Activated naive CD8-positive, alpha-beta T cell treated with anti-CD3 and anti-CD28 coated beads, Interleukin-2, amount 10 ng/mL, durations not matched to agents 7 days and 5 days (primary cell): Measurements from ENCODE around the gene TNFSF15. TPM values are rescaled to one million over a fixed set of nuclear protein-coding genes. Genes with fewer than 3 reads are reported as not detected.

Experiments used
- ATAC-seq: fragments of 150-1000 bp; cut with Tn5 transposase; one replicate; pipeline ENCODE4 v1.10.0; 2021; ENCODE audit warnings: low read depth, moderate library complexity
- POLR2A ChIA-PET: fragments of 350-600 bp; sonication (Branson Sonifier 250); formaldehyde crosslinking; loops from one replicate; lab custom pipeline; 2021; ENCODE audit warnings: antibody characterized with exemption; lab: Charles Lee
- DNase-seq: peaks from one replicate; pipeline ENCODE4 v3.0.0; 2021
- H3K27ac Mint-ChIP-seq: one replicate; pipeline ENCODE4 v1.8.0; 2022; ENCODE audit warnings: mild to moderate bottlenecking, mixed read lengths
- H3K27me3 Mint-ChIP-seq: one replicate; pipeline ENCODE4 v1.8.0; 2022; ENCODE audit warnings: mild to moderate bottlenecking, moderate library complexity, mixed read lengths
- H3K36me3 Mint-ChIP-seq: one replicate; pipeline ENCODE4 v1.8.0; 2021; ENCODE audit warnings: mild to moderate bottlenecking, mixed read lengths
- H3K4me1 Mint-ChIP-seq: one replicate; pipeline ENCODE4 v1.8.0; 2021; ENCODE audit warnings: mixed read lengths
- H3K4me3 Mint-ChIP-seq: one replicate; pipeline ENCODE4 v1.8.0; 2022; ENCODE audit warnings: mild to moderate bottlenecking, moderate library complexity, mixed read lengths
- H3K9me3 Mint-ChIP-seq: one replicate; pipeline ENCODE4 v1.8.0; 2021; ENCODE audit warnings: mixed read lengths
- total RNA-seq, 2 experiments: library from RNA; stranded (reverse); gene quantifications; one replicate each; pipeline ENCODE4 v1.2.3, GENCODE V29; 2021

TNFSF15 gene
- total RNA-seq, 2 experiments from 2014 or later: 1.0 to 1.2 TPM

GRCh38 chr9:114775121-114775520 is 30.7 kb downstream of the TNFSF15 start:
- Mint-ChIP-seq H3K27ac (peak overlapping the region; percentile 44), H3K36me3 (peaks cover 15% of the 10 kb centered on the region), H3K27me3 (peaks cover 8% of the 10 kb centered on the region), H3K9me3 (peaks cover 12% of the 10 kb centered on the region), H3K4me3 (peak overlapping the region; percentile 47), H3K4me1 (peaks cover 34% of the 10 kb centered on the region)
- POLR2A ChIA-PET: interaction anchor here (1.4 kb wide), 1 partner anchor 132 kb away, joined by 3 read pairs; no protein-coding TSS in a partner anchor
- ATAC-seq: no peak
- DNase-seq: no peak

DNA sequence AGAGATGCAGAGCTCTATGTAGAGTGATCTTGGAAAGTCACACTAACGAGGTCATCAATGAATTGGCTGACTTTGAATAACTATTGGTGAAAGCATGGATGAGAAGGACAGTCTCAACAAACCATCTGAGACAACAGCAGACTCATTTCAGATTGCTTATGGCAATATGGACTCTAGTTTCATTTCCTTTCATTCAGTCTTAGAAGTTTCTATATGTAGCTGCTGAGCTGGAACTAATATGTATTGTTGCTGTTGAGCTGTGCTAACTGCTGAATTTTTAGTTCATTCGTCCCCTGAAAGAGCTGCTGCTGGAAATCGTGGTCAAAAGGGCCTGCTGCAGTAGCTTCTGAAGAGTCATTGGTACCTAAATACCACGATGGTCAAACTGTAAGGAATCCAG is 31.3 kb downstream of the TNFSF15 start:
- Mint-ChIP-seq H3K27ac (peak overlapping the region; percentile 75), H3K9me3 (peaks cover 11% of the 10 kb centered on the region), H3K27me3 (peaks cover 8% of the 10 kb centered on the region), H3K4me1 (peaks cover 35% of the 10 kb centered on the region), H3K4me3 (peak overlapping the region; percentile 31), H3K36me3 (peaks cover 15% of the 10 kb centered on the region)
- POLR2A ChIA-PET: interaction anchor here (1.4 kb wide), 1 partner anchor 132 kb away, joined by 3 read pairs; no protein-coding TSS in a partner anchor
- ATAC-seq: peak; percentile 39
- DNase-seq: no peak

- Mint-ChIP-seq H3K4me1 (peaks cover 29% of the 10 kb centered on the region), H3K27me3 (no peaks in the 10 kb centered on the region), H3K4me3 (no peak overlapping the region), H3K36me3 (peaks cover 9% of the 10 kb centered on the region), H3K27ac (no peak overlapping the region), H3K9me3 (peaks cover 5% of the 10 kb centered on the region)
- ATAC-seq (no peak), DNase-seq (no peak)
- POLR2A ChIA-PET: no interaction called here
These were observed 34.0 kb downstream of the TNFSF15 start for GRCh38 chr9:114771889-114772288.

DNA sequence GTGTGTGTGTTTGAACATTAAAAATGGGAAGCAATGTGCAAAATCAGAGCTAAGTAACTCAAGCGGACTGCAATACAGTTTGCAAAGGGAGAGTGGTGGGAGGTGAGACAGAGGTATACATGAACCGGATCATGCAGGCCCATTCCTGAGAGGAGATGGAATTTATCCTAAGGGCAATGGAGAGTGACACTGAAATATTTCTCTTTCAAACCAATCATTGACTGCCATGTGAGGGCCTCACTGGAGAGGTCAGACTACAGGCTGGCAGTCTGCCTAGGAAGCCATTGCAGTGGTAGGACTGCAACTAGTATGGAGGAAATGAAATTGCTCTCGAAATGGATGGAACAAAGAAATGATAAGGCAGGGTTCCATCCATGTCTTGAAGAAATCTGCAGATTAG is 34.8 kb downstream of the TNFSF15 start:
- Mint-ChIP-seq H3K27ac (no peak overlapping the region), H3K36me3 (peaks cover 8% of the 10 kb centered on the region), H3K27me3 (no peaks in the 10 kb centered on the region), H3K4me1 (peaks cover 22% of the 10 kb centered on the region), H3K9me3 (peaks cover 5% of the 10 kb centered on the region), H3K4me3 (no peak overlapping the region)
- ATAC-seq (no peak), DNase-seq (no peak)
- POLR2A ChIA-PET: no interaction called here

GRCh38 chr9:114769624-114770023 is 36.2 kb downstream of the TNFSF15 start:
- Mint-ChIP-seq H3K27me3 (no peaks in the 10 kb centered on the region), H3K4me1 (peaks cover 11% of the 10 kb centered on the region), H3K27ac (no peak overlapping the region), H3K9me3 (peaks cover 5% of the 10 kb centered on the region), H3K4me3 (no peak overlapping the region), H3K36me3 (peaks cover 3% of the 10 kb centered on the region)
- DNase-seq (no peak), ATAC-seq (no peak)
- POLR2A ChIA-PET: interaction anchor here (0.9 kb wide), 1 partner anchor 129 kb away, joined by 3 read pairs; no protein-coding TSS in a partner anchor

- no peaks in the 10 kb centered on the region for H3K4me1 Mint-ChIP-seq
These were observed 42.6 kb downstream of the TNFSF15 start for GRCh38 chr9:114763220-114763619.

DNA sequence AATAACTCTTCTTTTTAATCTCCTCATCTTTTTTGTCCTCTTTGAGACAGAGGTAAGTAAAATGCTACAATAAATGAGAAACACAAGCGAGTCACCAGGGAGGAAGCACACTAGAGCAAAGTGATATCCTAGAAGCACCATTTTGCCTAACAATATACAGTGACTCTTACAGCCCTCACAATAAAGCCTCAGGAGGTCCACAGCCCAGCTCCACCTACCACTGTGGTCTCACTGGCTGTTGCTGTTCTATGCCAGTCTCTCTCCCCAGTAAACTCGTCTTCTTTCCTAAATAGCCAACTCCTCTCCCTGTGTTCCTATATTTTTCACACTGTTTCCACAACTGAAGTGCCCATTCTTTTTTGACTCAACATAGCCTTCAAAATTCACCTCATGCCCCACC is 44.3 kb downstream of the TNFSF15 start:
- H3K36me3 Mint-ChIP-seq: peaks cover 7% of the 10 kb centered on the region
- no peak overlapping the region for H3K4me3 Mint-ChIP-seq
- ATAC-seq (no peak), DNase-seq (no peak)
- no peak overlapping the region for H3K27ac Mint-ChIP-seq
- H3K4me1 Mint-ChIP-seq: peaks cover 9% of the 10 kb centered on the region
- no peaks in the 10 kb centered on the region for H3K27me3 Mint-ChIP-seq
- POLR2A ChIA-PET: no interaction called here
- no peaks in the 10 kb centered on the region for H3K9me3 Mint-ChIP-seq

More at GRCh38 chr9:114763220-114763619, 42.6 kb downstream of the TNFSF15 start:
- Mint-ChIP-seq H3K4me3 (no peak overlapping the region), H3K27me3 (no peaks in the 10 kb centered on the region), H3K36me3 (peaks cover 5% of the 10 kb centered on the region), H3K27ac (no peak overlapping the region), H3K9me3 (no peaks in the 10 kb centered on the region)
- ATAC-seq: no peak
- no peak for DNase-seq
- POLR2A ChIA-PET: no interaction called here

DNA sequence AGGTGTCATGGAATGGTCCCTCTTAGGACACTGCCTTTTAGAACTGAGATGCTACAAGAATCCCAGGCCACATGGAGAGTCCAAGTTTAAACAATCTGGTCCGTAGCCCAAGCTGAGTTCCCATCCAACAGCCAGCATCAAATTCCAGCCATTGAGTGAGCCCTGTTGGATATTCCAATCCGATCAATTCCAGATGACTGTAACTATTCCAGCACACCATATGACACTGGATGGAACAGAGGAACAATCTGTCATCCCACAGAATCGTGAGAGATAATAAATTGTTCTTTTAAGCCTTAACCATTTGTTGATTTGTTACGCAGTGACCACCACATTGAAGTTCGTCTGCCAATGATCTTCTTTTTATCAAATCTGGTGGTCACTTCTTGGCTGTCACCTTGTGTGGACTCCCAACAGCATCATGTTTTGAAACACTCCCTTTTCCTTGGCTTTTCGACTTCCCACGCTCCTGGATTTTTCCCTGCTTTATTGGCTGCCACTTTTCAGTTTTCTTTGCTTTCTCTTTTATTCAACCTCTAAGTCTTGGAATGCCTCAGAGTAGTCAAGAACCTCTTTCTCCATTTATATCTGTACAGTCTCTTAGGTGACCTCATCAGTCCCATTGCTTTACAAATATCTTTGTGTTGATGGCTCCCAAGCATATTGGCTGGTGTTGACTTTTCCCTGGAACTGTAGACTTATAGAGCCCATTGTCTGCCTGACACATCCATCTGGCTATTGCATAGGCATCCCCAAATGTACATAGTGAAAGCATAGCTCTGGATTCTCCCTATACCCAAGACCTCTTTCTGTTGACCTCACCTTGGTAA is 46.1 kb downstream of the TNFSF15 start:
- no peak for ATAC-seq
- POLR2A ChIA-PET: no interaction called here
- peaks cover 25% of the 10 kb centered on the region for H3K4me1 Mint-ChIP-seq

DNA sequence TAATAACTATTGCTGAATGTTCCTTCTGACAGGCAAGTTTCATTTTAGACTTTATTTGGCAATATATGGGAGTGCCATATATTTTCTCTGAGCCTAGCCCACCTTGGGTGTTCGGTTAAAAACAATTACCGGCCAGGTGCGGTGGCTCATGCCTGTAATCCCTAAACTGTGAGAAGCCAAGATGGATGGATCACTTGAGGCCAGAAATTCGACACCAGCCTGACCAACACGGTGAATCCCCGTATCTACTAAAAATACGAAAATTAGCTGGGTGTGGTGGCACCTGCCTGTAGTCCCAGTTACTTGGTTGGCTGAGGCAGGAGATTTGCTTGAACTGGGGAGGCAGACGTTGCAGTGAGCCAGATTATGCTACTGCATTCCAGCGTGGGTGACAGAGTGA is 47.9 kb downstream of the TNFSF15 start:
- Mint-ChIP-seq H3K36me3 (peaks cover 15% of the 10 kb centered on the region), H3K4me1 (peaks cover 34% of the 10 kb centered on the region), H3K27me3 (no peaks in the 10 kb centered on the region), H3K27ac (no peak overlapping the region), H3K4me3 (no peak overlapping the region), H3K9me3 (peaks cover 1% of the 10 kb centered on the region)
- ATAC-seq (no peak), DNase-seq (no peak)
- POLR2A ChIA-PET: no interaction called here

More for the DNA sequence above, 46.1 kb downstream of the TNFSF15 start:
- H3K36me3 Mint-ChIP-seq: peaks cover 13% of the 10 kb centered on the region
- no peak overlapping the region for H3K27ac Mint-ChIP-seq
- no peaks in the 10 kb centered on the region for H3K27me3 Mint-ChIP-seq
- H3K4me3 Mint-ChIP-seq: no peak overlapping the region
- no peak for DNase-seq
- peaks cover 1% of the 10 kb centered on the region for H3K9me3 Mint-ChIP-seq

- ATAC-seq (no peak), DNase-seq (no peak)
- peaks cover 34% of the 10 kb centered on the region for H3K4me1 Mint-ChIP-seq
- peaks cover 1% of the 10 kb centered on the region for H3K9me3 Mint-ChIP-seq
- no peak overlapping the region for H3K4me3 Mint-ChIP-seq
- H3K27me3 Mint-ChIP-seq: no peaks in the 10 kb centered on the region
- H3K27ac Mint-ChIP-seq: no peak overlapping the region
- H3K36me3 Mint-ChIP-seq: peaks cover 15% of the 10 kb centered on the region
- POLR2A ChIA-PET: no interaction called here
These were observed 48.4 kb downstream of the TNFSF15 start for GRCh38 chr9:114757395-114757794.

- Mint-ChIP-seq H3K36me3 (peaks cover 15% of the 10 kb centered on the region), H3K4me3 (no peak overlapping the region), H3K9me3 (peaks cover 1% of the 10 kb centered on the region), H3K27ac (peak overlapping the region; percentile 61), H3K4me1 (peaks cover 34% of the 10 kb centered on the region), H3K27me3 (no peaks in the 10 kb centered on the region)
- POLR2A ChIA-PET: no interaction called here
- ATAC-seq: peak; percentile 63
- DNase-seq: no peak
These were observed 48.9 kb downstream of the TNFSF15 start for GRCh38 chr9:114756920-114757319.

DNA sequence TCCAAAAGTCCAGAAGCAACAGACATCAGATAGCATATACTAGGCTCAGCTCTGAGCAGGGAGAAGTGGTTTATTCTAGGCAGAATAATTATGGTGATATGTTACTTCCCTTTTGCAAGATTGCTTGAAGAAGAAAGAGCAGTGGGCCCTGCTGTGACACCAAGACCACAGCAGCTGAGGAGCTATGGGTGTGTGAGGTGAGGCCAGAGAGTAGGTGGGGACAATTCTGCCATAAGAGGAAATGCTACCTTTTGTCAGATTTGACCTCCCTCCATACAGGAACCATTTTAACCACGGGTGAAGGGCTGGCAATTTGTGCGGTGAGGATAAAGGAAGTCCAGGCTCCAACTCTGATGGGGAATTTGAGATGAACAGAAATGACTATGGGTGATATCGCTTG is 51.3 kb downstream of the TNFSF15 start:
- DNase-seq: no peak

DNA sequence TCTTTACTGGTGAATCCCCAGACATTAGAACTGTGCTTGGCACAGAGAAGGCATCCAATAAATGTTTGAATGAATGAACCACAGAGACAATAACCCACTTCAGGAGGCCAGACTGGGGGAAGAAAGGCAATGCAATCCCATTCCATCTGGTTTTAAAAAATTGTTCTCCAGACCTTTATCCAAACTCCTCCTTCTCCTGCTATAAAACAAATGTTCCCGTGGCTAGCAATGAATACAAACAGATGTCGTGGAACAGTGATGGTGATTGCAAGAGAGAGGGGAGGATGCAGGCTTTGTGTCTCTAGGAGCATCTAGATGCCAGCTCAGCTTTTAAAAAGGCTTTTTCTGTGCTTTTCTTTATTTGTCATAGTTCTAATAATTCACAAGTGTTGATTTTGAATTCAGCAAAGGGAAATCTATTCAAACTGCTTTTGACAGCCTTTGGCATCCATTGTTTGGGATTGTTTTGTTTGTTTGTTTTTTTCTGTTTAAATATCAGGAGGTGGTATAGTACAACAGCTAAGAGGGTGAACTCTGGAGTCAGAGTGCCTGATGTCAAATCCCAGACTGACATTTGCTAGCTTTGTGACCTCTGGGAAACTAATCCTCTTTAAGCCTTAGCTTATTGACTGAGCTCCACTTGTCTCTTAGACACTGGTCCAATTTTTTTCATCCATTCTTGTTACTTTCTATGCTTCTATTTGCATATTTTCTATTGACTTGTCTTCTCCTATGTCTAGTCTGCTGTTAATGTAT is 59.1 kb downstream of the TNFSF15 start:
- POLR2A ChIA-PET: interaction anchor here (0.6 kb wide), 1 partner anchor 12 kb away, joined by 3 read pairs; no protein-coding TSS in a partner anchor
- H3K4me3 Mint-ChIP-seq: no peak overlapping the region
- H3K4me1 Mint-ChIP-seq: peaks cover 11% of the 10 kb centered on the region
- H3K27ac Mint-ChIP-seq: no peak overlapping the region
- ATAC-seq (no peak), DNase-seq (no peak)
- H3K27me3 Mint-ChIP-seq: no peaks in the 10 kb centered on the region
- peaks cover 16% of the 10 kb centered on the region for H3K36me3 Mint-ChIP-seq
- H3K9me3 Mint-ChIP-seq: peaks cover 7% of the 10 kb centered on the region

More for the DNA sequence above, 51.3 kb downstream of the TNFSF15 start:
- peaks cover 34% of the 10 kb centered on the region for H3K4me1 Mint-ChIP-seq
- no peaks in the 10 kb centered on the region for H3K27me3 Mint-ChIP-seq
- peaks cover 6% of the 10 kb centered on the region for H3K9me3 Mint-ChIP-seq
- peak; percentile 78 for ATAC-seq
- H3K36me3 Mint-ChIP-seq: peaks cover 22% of the 10 kb centered on the region
- POLR2A ChIA-PET: interaction anchor here (1.0 to 1.2 kb wide), 2 partner anchors 12 to 30 kb away, joined by 3 to 4 read pairs; no protein-coding TSS in a partner anchor
- peak overlapping the region; percentile 83 for H3K27ac Mint-ChIP-seq
- H3K4me3 Mint-ChIP-seq: peak overlapping the region; percentile 37
